GM19025 (cell line): ENCODE measurements around the gene MCEE.
"Not testable (repeated sequence)": the region's sequence is repeated elsewhere in the genome, so short reads cannot be mapped to it uniquely, and the experiment has no call there.

ENCODE experiments used
- ATAC-seq: cut with Tn5 transposase; IDR thresholded peaks from one replicate; pipeline ENCODE4 v1.9.1; 2021; ENCODE audit warnings: mild to moderate bottlenecking, low read depth, moderate library complexity; ENCODE audit not compliant: unreplicated experiment

MCEE gene

GRCh38 chr2:71083752-71084312 is 46.2 kb downstream of the MCEE start:
- ATAC-seq: not testable (repeated sequence)

DNA sequence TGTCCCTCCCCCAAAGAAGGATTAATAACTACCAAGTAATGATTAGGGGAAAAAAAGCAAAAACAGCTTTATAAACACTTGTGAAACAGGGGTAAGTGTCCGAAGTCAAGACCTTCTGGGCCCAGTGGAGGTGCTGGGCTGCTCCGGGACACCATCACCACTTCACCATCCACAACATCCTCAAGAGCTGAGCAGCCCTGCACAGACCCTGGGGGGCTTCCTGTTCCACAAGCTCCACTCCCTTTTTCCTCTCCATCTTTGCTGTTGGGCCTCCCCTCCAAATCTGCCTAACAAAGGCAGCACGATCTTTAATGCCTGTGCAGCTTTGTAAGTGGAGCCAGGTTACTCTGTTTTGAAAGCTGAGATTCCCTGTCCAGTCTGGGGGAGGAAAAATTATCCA is 46.7 kb downstream of the MCEE start:
- ATAC-seq: not testable (repeated sequence)

DNA sequence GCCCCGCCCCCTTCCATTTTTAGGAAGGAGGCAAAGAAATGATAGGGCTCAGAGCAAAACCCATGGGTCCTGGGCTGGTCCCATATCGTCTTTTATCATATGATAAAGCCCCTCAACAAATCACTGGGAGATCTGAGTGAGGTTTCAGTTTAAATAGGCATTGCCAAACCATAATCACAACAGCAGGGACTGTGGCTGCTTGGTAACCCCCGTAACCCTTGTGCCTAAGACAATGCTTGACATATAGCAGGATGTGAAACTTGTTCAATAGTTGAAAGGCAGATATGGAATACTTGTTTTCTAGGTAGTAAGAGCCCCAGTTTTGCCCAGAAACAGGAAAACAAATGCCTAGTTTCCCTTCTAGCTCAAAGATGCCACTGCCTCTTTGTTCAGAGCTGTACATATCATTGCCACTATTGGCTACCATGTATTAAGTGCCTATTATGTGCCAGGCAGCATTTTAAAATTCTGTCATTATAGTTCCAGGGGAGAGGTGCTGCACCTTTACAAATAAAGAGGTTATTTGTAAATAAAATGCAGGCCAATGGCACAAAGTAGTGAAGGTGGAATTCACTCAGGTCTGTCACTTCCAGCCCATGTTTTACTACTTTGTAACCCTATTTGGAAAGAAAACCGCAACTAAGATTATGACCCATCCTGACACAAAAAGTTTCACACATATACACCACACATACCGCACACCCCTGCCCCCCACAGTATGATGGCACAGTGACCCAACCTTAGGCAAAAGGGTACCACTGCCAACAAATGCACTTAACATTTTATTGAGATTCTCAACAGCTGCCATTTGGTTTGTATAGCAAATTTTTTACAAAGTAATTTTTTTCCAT is 47.4 kb downstream of the MCEE start:
- peak; percentile 55 for ATAC-seq

- ATAC-seq: no peak
These were observed 51.4 kb downstream of the MCEE start for GRCh38 chr2:71078624-71079023.

GRCh38 chr2:71074893-71075395 is 55.1 kb downstream of the MCEE start:
- ATAC-seq: no peak

GRCh38 chr2:71073475-71073874 is 56.6 kb downstream of the MCEE start:
- ATAC-seq: no peak

- ATAC-seq: no peak
These were observed 57.5 kb downstream of the MCEE start for GRCh38 chr2:71072492-71072891.

GRCh38 chr2:71071681-71072398 is 58.2 kb downstream of the MCEE start:
- peak; percentile 35 for ATAC-seq

- ATAC-seq: no peak
These were observed 59.5 kb downstream of the MCEE start for GRCh38 chr2:71070294-71071093.

GRCh38 chr2:71069376-71069775 is 60.7 kb downstream of the MCEE start:
- ATAC-seq: no peak

- peak; percentile 51 for ATAC-seq
These were observed 61.6 kb downstream of the MCEE start, which contains the start of gene NAGK for GRCh38 chr2:71068218-71069035. TSS of gene NAGK (plus strand) at chr2:71068648. CDS start at chr2:71068684, 36 bp downstream.

- peak; percentile 1 for ATAC-seq
These were observed 62.3 kb downstream of the MCEE start for GRCh38 chr2:71067567-71068217.

DNA sequence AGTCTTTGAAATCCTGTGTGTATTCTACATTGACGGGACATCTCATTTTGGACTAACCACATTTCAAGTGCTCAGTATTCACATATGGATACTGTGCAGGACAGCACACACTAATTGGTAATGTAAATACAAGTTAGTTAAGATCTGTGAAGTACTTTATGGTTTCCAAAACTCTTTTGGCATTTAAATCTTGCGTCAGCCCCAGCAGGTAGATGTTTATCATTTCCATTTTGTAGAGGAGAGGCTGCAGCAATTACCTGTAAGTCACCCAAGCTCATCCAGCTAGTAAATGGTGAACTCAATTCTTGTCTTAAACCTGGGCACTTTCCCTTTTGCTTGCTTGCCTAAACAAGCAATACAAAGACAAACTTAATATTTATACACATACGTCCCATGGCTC is 63.2 kb downstream of the MCEE start:
- no peak for ATAC-seq

GRCh38 chr2:71064754-71065621 is 65.0 kb downstream of the MCEE start:
- peak; percentile 21 for ATAC-seq

- ATAC-seq: no peak
These were observed 65.9 kb downstream of the MCEE start for GRCh38 chr2:71064110-71064611.

- no peak for ATAC-seq
These were observed 66.8 kb downstream of the MCEE start for GRCh38 chr2:71063216-71063615.

- no peak for ATAC-seq
These were observed 69.2 kb downstream of the MCEE start for GRCh38 chr2:71060871-71061270.

DNA sequence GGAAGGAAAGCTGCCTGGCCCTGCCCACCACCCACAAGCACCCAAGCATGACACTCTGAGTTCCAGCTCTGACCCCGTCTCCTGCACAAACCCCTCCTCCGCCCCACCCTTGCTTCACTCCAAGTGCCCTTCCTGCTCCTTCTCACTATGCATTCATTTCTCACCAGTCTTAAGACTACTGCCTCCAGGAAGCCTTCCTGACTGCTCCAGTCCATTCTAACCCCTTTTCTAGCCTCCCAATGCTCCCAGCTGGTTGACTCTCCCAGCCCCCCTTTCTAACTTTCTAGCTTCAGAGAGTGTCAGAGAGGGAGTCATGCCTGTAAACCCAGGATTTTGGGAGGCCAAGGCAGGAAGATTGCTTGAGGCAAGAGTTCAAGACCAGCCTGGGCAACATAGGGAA is 69.8 kb downstream of the MCEE start:
- ATAC-seq: no peak
